SU-DHL-6 (cell line): Measurements from ENCODE around the gene CHCHD10.

Experiments
- H2AFZ ChIP-seq: fragments of 200-600 bp; sonication (generic); 2 replicates; pipeline ENCODE4 v1.6.1; 2014; ENCODE audit warnings: low read depth, mild to moderate bottlenecking, moderate library complexity, mixed read lengths, antibody characterized with exemption, low read length; ENCODE audit not compliant: severe bottlenecking
- H3F3A ChIP-seq: fragments of 200-600 bp; shearing (Covaris generic); 2 replicates; pipeline ENCODE4 v1.6.0; 2016; ENCODE audit warnings: antibody characterized with exemption, mild to moderate bottlenecking; ENCODE audit not compliant: insufficient read depth
- H3K27ac ChIP-seq: fragments of 200-600 bp; sonication (generic); 2 replicates; pipeline ENCODE4 v1.5.1; 2016; ENCODE audit warnings: low read depth, mild to moderate bottlenecking, low read length, moderate library complexity, mixed read lengths
- H3K27me3 ChIP-seq: fragments of 200-600 bp; sonication (generic), shearing (Covaris generic); 2 replicates; pipeline ENCODE4 v1.6.0; 2014; ENCODE audit warnings: mild to moderate bottlenecking, low read length
- H3K36me3 ChIP-seq: fragments of 200-600 bp; sonication (generic); 2 replicates; pipeline ENCODE4 v1.6.1; 2014; ENCODE audit warnings: mild to moderate bottlenecking, low read length, mixed read lengths
- H3K4me2 ChIP-seq: fragments of 300-600, 200-600 bp; shearing (Covaris generic), sonication (generic); 2 replicates; pipeline ENCODE4 v1.6.0; 2014; ENCODE audit warnings: low read length, low read depth, mild to moderate bottlenecking; ENCODE audit not compliant: poor library complexity, severe bottlenecking
- H3K4me3 ChIP-seq: fragments of 200-600 bp; sonication (generic); 2 replicates; pipeline ENCODE4 v1.5.1; 2014; ENCODE audit warnings: antibody characterized with exemption, low read length, mild to moderate bottlenecking, mixed read lengths; ENCODE audit not compliant: insufficient read depth, poor library complexity, severe bottlenecking
- H3K79me2 ChIP-seq: fragments of 200-600 bp; sonication (generic); 2 replicates; pipeline ENCODE4 v1.6.1; 2014; ENCODE audit warnings: mild to moderate bottlenecking, low read length, moderate library complexity; ENCODE audit not compliant: insufficient read depth
- H3K9ac ChIP-seq: fragments of 200-600 bp; sonication (generic); 2 replicates; pipeline ENCODE4 v1.7.0; 2014; ENCODE audit warnings: mild to moderate bottlenecking, low read length
- H3K9me2 ChIP-seq: fragments of 200-600 bp; sonication (generic); replicated peaks from 2 replicates; pipeline ENCODE4 v1.6.1; 2014; ENCODE audit warnings: low read length; ENCODE audit not compliant: insufficient read depth
- H3K9me3 ChIP-seq: fragments of 200-600 bp; sonication (generic); 2 replicates; pipeline ENCODE4 v1.6.1; 2014; ENCODE audit warnings: low read length, mixed read lengths; ENCODE audit not compliant: insufficient read depth
- H4K20me1 ChIP-seq: fragments of 200-600 bp; sonication (generic); 2 replicates; pipeline ENCODE4 v1.6.1; 2014; ENCODE audit warnings: low read depth, mild to moderate bottlenecking, antibody characterized with exemption, low read length, moderate library complexity, mixed read lengths
- EZH2phosphoT487 ChIP-seq: fragments of 200-600 bp; sonication (generic), shearing (Covaris generic); conservative IDR thresholded peaks from 2 replicates; pipeline ENCODE4 v1.6.1; 2018; ENCODE audit warnings: mild to moderate bottlenecking, antibody characterized with exemption, low read length, moderate library complexity, mixed read lengths
- TF ChIP-seq, protein P1 (sequence below): fragments of 200-600 bp; sonication (generic); IDR thresholded peaks from one replicate; pipeline ENCODE4 v1.5.1; 2017; ENCODE audit warnings: antibody characterized with exemption, mild to moderate bottlenecking, low read length, moderate library complexity; ENCODE audit not compliant: insufficient read depth, poor library complexity, severe bottlenecking

The CHCHD10 gene

DNA sequence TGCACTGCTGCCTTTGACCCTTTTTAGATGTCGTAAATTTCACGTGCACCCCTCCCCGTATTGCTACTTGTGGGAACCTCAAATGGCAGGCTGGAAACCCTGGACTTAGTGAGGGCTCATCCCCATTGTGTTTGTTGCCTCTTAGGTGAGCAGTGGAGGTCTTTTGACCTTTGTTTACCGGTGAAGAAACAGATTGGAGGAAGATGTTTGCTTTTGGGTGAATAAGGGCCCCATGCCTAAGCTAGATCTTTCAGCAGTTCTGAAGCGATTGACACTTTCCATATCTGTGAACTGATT, 19.8 kb upstream of the CHCHD10 start:
- peaks cover 6% of the 10 kb centered on the region; the same call in 1 of the 2 replicates for H4K20me1 ChIP-seq
- no peaks in the 10 kb centered on the region for H3K9me2 ChIP-seq
- peaks cover 53% of the 10 kb centered on the region for H3K79me2 ChIP-seq
- no peaks in the 10 kb centered on the region for H3K9me3 ChIP-seq
- peak overlapping the region; percentile 81 for H3K4me3 ChIP-seq
- TF ChIP-seq EZH2phosphoT487, result no peak
- TF ChIP-seq, protein P1, sequence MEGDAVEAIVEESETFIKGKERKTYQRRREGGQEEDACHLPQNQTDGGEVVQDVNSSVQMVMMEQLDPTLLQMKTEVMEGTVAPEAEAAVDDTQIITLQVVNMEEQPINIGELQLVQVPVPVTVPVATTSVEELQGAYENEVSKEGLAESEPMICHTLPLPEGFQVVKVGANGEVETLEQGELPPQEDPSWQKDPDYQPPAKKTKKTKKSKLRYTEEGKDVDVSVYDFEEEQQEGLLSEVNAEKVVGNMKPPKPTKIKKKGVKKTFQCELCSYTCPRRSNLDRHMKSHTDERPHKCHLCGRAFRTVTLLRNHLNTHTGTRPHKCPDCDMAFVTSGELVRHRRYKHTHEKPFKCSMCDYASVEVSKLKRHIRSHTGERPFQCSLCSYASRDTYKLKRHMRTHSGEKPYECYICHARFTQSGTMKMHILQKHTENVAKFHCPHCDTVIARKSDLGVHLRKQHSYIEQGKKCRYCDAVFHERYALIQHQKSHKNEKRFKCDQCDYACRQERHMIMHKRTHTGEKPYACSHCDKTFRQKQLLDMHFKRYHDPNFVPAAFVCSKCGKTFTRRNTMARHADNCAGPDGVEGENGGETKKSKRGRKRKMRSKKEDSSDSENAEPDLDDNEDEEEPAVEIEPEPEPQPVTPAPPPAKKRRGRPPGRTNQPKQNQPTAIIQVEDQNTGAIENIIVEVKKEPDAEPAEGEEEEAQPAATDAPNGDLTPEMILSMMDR, result no peak
- peak overlapping the region; percentile 84 for H3K4me2 ChIP-seq
- peak overlapping the region; percentile 96 for H3K9ac ChIP-seq
- no peaks in the 10 kb centered on the region for H3K27me3 ChIP-seq
- no peaks in the 10 kb centered on the region; the same call in 1 of the 2 replicates for H3F3A ChIP-seq
- H3K36me3 ChIP-seq, result no peaks in the 10 kb centered on the region
- no peak overlapping the region for H2AFZ ChIP-seq
- peak overlapping the region; percentile 93 for H3K27ac ChIP-seq

DNA sequence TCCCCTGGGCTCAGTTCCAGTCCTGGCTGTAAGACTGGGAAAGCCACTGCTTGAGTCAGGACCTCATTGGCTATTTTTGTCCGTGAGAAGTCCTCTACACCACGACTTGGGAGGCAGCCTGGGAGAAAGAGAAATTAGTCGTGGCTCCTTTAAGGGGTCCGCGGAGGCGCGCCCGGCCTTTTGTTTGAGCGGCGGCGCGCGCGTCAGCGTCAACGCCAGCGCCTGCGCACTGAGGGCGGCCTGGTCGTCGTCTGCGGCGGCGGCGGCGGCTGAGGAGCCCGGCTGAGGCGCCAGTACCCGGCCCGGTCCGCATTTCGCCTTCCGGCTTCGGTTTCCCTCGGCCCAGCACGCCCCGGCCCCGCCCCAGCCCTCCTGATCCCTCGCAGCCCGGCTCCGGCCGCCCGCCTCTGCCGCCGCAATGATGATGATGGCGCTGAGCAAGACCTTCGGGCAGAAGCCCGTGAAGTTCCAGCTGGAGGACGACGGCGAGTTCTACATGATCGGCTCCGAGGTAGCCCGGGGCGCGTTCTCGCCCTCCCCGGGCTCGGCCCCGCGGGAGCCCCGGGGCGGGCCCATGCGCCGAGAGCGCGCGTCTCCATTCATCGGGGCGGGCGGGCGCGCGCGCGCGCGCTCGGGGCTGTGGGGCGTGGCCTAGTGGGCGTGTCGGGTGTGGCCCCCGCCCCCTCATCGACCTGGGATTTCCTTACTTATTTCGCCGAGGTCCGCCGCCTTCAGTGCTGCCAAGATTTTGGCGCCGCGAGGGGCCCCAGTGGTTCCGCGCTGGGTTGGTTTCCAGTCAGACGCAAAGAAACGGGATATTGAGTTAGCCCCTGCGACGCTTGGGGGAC, 19.2 kb upstream of the CHCHD10 start, which contains the start of gene SMARCB1:
SMARCB1 (plus strand) TSS at position 215 of the 848 bp plus-strand sequence; CDS start at position 419, 204 bp downstream.
- Histone ChIP-seq H3K27ac (peak within 1 kb of the TSS; percentile 93), H3K9ac (peak within 1 kb of the TSS; percentile 96), H3K9me3 (no peaks in the 10 kb centered on the region), H2AFZ (peak within 1 kb of the TSS; percentile 81), H3K4me3 (peak within 1 kb of the TSS; percentile 81), H4K20me1 (peaks cover 6% of the 10 kb centered on the region; the same call in 1 of the 2 replicates), H3K79me2 (peaks cover 47% of the 10 kb centered on the region), H3K36me3 (no peaks in the 10 kb centered on the region), H3K9me2 (no peaks in the 10 kb centered on the region), H3K4me2 (peak within 1 kb of the TSS; percentile 84), H3K27me3 (no peaks in the 10 kb centered on the region), H3F3A (no peaks in the 10 kb centered on the region; the same call in 1 of the 2 replicates)
- TF ChIP-seq, protein P1, result no peak
- no peak for TF ChIP-seq EZH2phosphoT487

DNA sequence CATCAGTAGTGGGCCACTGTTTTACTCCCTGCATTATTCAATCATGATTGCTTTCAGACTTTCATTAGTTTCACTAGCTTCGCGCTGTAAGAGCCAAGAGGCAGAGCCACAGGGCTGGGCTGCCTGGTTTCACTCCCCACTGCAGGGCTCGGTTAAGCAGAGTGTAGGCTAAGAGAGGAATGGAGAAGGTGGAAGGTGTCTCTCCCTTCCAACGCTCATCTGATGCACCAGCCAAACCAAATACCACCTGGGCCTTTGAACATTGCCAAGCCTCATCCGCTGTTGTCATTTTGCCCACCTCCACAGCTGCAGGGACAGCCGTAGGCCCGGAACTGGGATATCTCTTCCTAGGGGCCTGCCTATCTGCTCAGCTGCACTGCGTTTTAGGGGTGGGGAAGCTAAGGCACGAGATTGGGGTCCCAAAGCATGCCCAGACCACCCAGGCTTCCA, 18.5 kb upstream of the CHCHD10 start:
- Histone ChIP-seq H3K9ac (peak overlapping the region; percentile 96), H2AFZ (peak overlapping the region; percentile 81), H3K27ac (peak overlapping the region; percentile 93), H3F3A (no peaks in the 10 kb centered on the region; the same call in 1 of the 2 replicates), H3K9me2 (no peaks in the 10 kb centered on the region), H3K4me2 (peak overlapping the region; percentile 84), H3K79me2 (peaks cover 41% of the 10 kb centered on the region), H3K27me3 (no peaks in the 10 kb centered on the region), H3K4me3 (peak overlapping the region; percentile 81), H4K20me1 (peaks cover 6% of the 10 kb centered on the region; the same call in 1 of the 2 replicates), H3K9me3 (no peaks in the 10 kb centered on the region), H3K36me3 (no peaks in the 10 kb centered on the region)
- TF ChIP-seq, protein P1, result no peak
- TF ChIP-seq EZH2phosphoT487, result no peak
